Measurements from ENCODE around the gene KRT27.

The KRT27 gene

GRCh38 chr17:40782450-40782849, at the start of gene KRT27:
Gene KRT27, minus strand, starts transcription at chr17:40782550. Its CDS starts 57 bp downstream, at chr17:40782493.
- no peak within 1 kb of the TSS for H3K4me3 ChIP-seq (ENCODE audit: low read depth, low read length)
- H3K27ac ChIP-seq (ENCODE audit: low read depth, low read length) = no peak within 1 kb of the TSS
- no peaks in the 10 kb centered on the region for H3K4me1 ChIP-seq (ENCODE audit: control insufficient read depth, insufficient read depth, low read length, unreplicated experiment)
- H2AFZ ChIP-seq (ENCODE audit: low read length, unreplicated experiment) = no peak within 1 kb of the TSS
- no peaks in the 10 kb centered on the region for H3K79me2 ChIP-seq (ENCODE audit: control insufficient read depth, insufficient read depth, low read length, unreplicated experiment)
- peaks cover 28% of the 10 kb centered on the region for H3K27me3 ChIP-seq (ENCODE audit: insufficient read depth, low read length)
- no peaks in the 10 kb centered on the region for H3K36me3 ChIP-seq (ENCODE audit: insufficient read depth, low read length)

- no peak overlapping the region for H3K4me3 ChIP-seq (ENCODE audit: low read depth, low read length)
- H3K27ac ChIP-seq (ENCODE audit: low read depth, low read length) = no peak overlapping the region
- peaks cover 13% of the 10 kb centered on the region for H3K79me2 ChIP-seq (ENCODE audit: control insufficient read depth, insufficient read depth, low read length, unreplicated experiment)
- no peaks in the 10 kb centered on the region for H3K27me3 ChIP-seq (ENCODE audit: insufficient read depth, low read length)
- no peaks in the 10 kb centered on the region for H3K36me3 ChIP-seq (ENCODE audit: insufficient read depth, low read length)
- H3K4me1 ChIP-seq (ENCODE audit: control insufficient read depth, insufficient read depth, low read length, unreplicated experiment) = peaks cover 15% of the 10 kb centered on the region
- H2AFZ ChIP-seq (ENCODE audit: low read length, unreplicated experiment) = no peak overlapping the region
These were observed 47.9 kb upstream of the KRT27 start for GRCh38 chr17:40830085-40830776.

- Histone ChIP-seq H3K79me2 (ENCODE audit: control insufficient read depth, insufficient read depth, low read length, unreplicated experiment) (peaks cover 14% of the 10 kb centered on the region), H3K36me3 (ENCODE audit: insufficient read depth, low read length) (no peaks in the 10 kb centered on the region), H3K27me3 (ENCODE audit: insufficient read depth, low read length) (no peaks in the 10 kb centered on the region), H3K4me1 (ENCODE audit: control insufficient read depth, insufficient read depth, low read length, unreplicated experiment) (peaks cover 14% of the 10 kb centered on the region), H3K4me3 (ENCODE audit: low read depth, low read length) (no peak overlapping the region), H3K27ac (ENCODE audit: low read depth, low read length) (peak overlapping the region; percentile 64), H2AFZ (ENCODE audit: low read length, unreplicated experiment) (no peak overlapping the region)
These were observed 46.2 kb upstream of the KRT27 start for GRCh38 chr17:40828454-40829044.

GRCh38 chr17:40827746-40828453, 45.5 kb upstream of the KRT27 start:
- Histone ChIP-seq H3K4me1 (ENCODE audit: control insufficient read depth, insufficient read depth, low read length, unreplicated experiment) (peaks cover 7% of the 10 kb centered on the region), H3K4me3 (ENCODE audit: low read depth, low read length) (no peak overlapping the region), H3K27ac (ENCODE audit: low read depth, low read length) (peak overlapping the region; percentile 64), H2AFZ (ENCODE audit: low read length, unreplicated experiment) (no peak overlapping the region), H3K27me3 (ENCODE audit: insufficient read depth, low read length) (no peaks in the 10 kb centered on the region), H3K79me2 (ENCODE audit: control insufficient read depth, insufficient read depth, low read length, unreplicated experiment) (peaks cover 14% of the 10 kb centered on the region), H3K36me3 (ENCODE audit: insufficient read depth, low read length) (no peaks in the 10 kb centered on the region)

- 0 out of 2 replicates have a peak, but pooled peaks cover 1% of the 10 kb centered on the region for H3K36me3 ChIP-seq (ENCODE audit: insufficient read depth, low read length)
- no peak overlapping the region for H3K4me3 ChIP-seq (ENCODE audit: low read depth, low read length)
- no peak overlapping the region for H3K27ac ChIP-seq (ENCODE audit: low read depth, low read length)
- no peaks in the 10 kb centered on the region for H3K27me3 ChIP-seq (ENCODE audit: insufficient read depth, low read length)
- peaks cover 7% of the 10 kb centered on the region for H3K4me1 ChIP-seq (ENCODE audit: control insufficient read depth, insufficient read depth, low read length, unreplicated experiment)
- peaks cover 18% of the 10 kb centered on the region for H3K79me2 ChIP-seq (ENCODE audit: control insufficient read depth, insufficient read depth, low read length, unreplicated experiment)
- H2AFZ ChIP-seq (ENCODE audit: low read length, unreplicated experiment) = no peak overlapping the region
These were observed 43.2 kb upstream of the KRT27 start for GRCh38 chr17:40825599-40825998.

- peaks cover 30% of the 10 kb centered on the region for H3K79me2 ChIP-seq (ENCODE audit: control insufficient read depth, insufficient read depth, low read length, unreplicated experiment)
- no peak overlapping the region for H3K4me3 ChIP-seq (ENCODE audit: low read depth, low read length)
These were observed 41.9 kb upstream of the KRT27 start for GRCh38 chr17:40824015-40824832.

GRCh38 chr17:40822132-40822812, 39.9 kb upstream of the KRT27 start, which contains the start of gene KRT10:
Gene KRT10, minus strand, starts transcription at chr17:40822614. Its CDS starts 29 bp downstream, at chr17:40822585.
- Histone ChIP-seq H3K27ac (ENCODE audit: low read depth, low read length) (no peak within 1 kb of the TSS), H3K27me3 (ENCODE audit: insufficient read depth, low read length) (no peaks in the 10 kb centered on the region), H3K36me3 (ENCODE audit: insufficient read depth, low read length) (peaks cover 7% of the 10 kb centered on the region), H3K4me1 (ENCODE audit: control insufficient read depth, insufficient read depth, low read length, unreplicated experiment) (peaks cover 11% of the 10 kb centered on the region), H3K4me3 (ENCODE audit: low read depth, low read length) (no peak within 1 kb of the TSS), H2AFZ (ENCODE audit: low read length, unreplicated experiment) (no peak within 1 kb of the TSS), H3K79me2 (ENCODE audit: control insufficient read depth, insufficient read depth, low read length, unreplicated experiment) (peaks cover 33% of the 10 kb centered on the region)

More at GRCh38 chr17:40824015-40824832, 41.9 kb upstream of the KRT27 start:
- Histone ChIP-seq H3K27me3 (ENCODE audit: insufficient read depth, low read length) (no peaks in the 10 kb centered on the region), H3K36me3 (ENCODE audit: insufficient read depth, low read length) (0 out of 2 replicates have a peak, but pooled peaks cover 4% of the 10 kb centered on the region), H3K27ac (ENCODE audit: low read depth, low read length) (no peak overlapping the region), H3K4me1 (ENCODE audit: control insufficient read depth, insufficient read depth, low read length, unreplicated experiment) (peaks cover 16% of the 10 kb centered on the region), H2AFZ (ENCODE audit: low read length, unreplicated experiment) (no peak overlapping the region)

GRCh38 chr17:40821536-40821935, 39.2 kb upstream of the KRT27 start:
- H3K36me3 ChIP-seq (ENCODE audit: insufficient read depth, low read length) = peaks cover 14% of the 10 kb centered on the region
- H3K4me1 ChIP-seq (ENCODE audit: control insufficient read depth, insufficient read depth, low read length, unreplicated experiment) = peaks cover 11% of the 10 kb centered on the region
- H3K79me2 ChIP-seq (ENCODE audit: control insufficient read depth, insufficient read depth, low read length, unreplicated experiment) = peaks cover 35% of the 10 kb centered on the region
- H3K27ac ChIP-seq (ENCODE audit: low read depth, low read length) = no peak overlapping the region
- no peaks in the 10 kb centered on the region for H3K27me3 ChIP-seq (ENCODE audit: insufficient read depth, low read length)
- H2AFZ ChIP-seq (ENCODE audit: low read length, unreplicated experiment) = no peak overlapping the region
- no peak overlapping the region for H3K4me3 ChIP-seq (ENCODE audit: low read depth, low read length)

- peaks cover 30% of the 10 kb centered on the region for H3K79me2 ChIP-seq (ENCODE audit: control insufficient read depth, insufficient read depth, low read length, unreplicated experiment)
- peak overlapping the region; percentile 100 for H2AFZ ChIP-seq (ENCODE audit: low read length, unreplicated experiment)
- H3K27ac ChIP-seq (ENCODE audit: low read depth, low read length) = peak overlapping the region; percentile 89; the same call in 1 of the 2 replicates
- H3K27me3 ChIP-seq (ENCODE audit: insufficient read depth, low read length) = no peaks in the 10 kb centered on the region
- peaks cover 15% of the 10 kb centered on the region for H3K36me3 ChIP-seq (ENCODE audit: insufficient read depth, low read length)
- peaks cover 11% of the 10 kb centered on the region for H3K4me1 ChIP-seq (ENCODE audit: control insufficient read depth, insufficient read depth, low read length, unreplicated experiment)
- H3K4me3 ChIP-seq (ENCODE audit: low read depth, low read length) = peak overlapping the region; percentile 83
These were observed 38.0 kb upstream of the KRT27 start for GRCh38 chr17:40820228-40820838.
